Activated gamma-delta T cell (primary cell): ENCODE results near the gene SLC4A8.

ENCODE experiments used
- DNase-seq: peaks from one replicate; lab custom pipeline; 2025; lab: John Stamatoyannopoulos, UW
- total RNA-seq, 2 donors: gene quantifications; one replicate each; lab custom pipeline; 2026; lab: John Stamatoyannopoulos, UW

The SLC4A8 gene
- 9.1 to 12.0 reads per million in 2 donors for total RNA-seq

DNA sequence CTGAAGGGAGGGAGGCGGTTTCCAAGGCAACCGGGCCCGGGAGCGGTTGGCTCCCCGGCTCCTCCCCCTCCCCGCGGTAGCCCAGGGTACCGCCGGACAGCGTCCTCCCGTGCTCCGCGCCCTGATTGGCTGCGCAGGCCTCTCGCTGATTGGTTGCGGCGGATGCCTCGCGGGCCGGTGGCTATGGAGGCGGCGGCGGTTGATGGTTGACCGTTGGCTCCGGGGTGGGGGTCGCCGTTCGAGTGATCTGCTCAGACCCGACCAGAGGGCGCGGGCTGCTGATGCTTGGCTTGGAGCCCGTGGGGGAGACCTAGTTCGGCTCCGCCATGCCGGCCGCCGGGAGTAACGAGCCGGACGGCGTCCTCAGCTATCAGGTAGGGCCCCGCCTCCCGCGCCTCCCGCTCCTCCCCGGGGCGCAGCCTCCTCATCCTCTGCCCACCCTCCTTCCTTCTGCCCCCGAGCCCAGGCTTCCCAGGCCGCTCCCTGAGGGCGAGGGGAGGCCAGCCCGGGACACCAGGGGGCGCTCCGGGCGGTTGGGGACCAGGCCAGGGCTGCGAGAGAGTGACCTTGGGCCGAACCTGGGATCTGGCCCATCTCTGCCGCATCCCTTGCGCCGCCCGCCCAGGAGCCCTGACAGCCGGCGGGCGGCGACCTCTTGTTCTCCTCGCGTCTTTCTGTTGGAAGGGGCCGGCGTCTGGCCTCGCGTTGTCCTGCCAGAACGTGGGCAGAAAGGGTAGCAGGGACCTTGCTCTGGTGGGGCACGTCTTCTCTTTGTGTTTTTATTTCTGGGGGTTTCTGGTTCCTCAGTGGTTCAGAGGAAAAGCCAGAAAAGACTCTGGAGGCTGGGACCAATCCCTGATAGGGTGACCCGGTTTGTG is at the start of gene SLC4A8:
SLC4A8 (plus strand) TSS at position 170 of the 878 bp plus-strand sequence; CDS start at position 327, 157 bp downstream.
- DNase-seq: peak; percentile 66

DNA sequence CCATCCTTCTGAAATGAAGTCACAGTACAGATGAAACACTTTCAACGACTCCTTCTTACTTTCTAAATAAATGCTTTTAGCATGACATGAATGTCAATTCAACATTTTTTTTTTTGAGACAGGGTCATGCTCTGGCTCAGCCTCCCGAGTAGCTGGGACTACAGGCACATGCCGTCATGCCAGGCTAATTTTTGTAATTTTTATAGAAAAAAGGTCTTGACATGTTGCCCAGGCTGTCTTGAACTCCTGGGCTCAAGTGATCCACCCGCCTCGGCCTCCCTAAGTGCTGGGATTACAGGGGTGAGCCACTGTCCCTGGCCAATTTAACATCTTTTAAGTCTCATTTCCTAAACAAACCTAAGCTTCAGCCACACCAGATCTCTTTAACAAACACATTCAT is 49.8 kb upstream of the SLC4A8 start:
- no peak for DNase-seq

DNA sequence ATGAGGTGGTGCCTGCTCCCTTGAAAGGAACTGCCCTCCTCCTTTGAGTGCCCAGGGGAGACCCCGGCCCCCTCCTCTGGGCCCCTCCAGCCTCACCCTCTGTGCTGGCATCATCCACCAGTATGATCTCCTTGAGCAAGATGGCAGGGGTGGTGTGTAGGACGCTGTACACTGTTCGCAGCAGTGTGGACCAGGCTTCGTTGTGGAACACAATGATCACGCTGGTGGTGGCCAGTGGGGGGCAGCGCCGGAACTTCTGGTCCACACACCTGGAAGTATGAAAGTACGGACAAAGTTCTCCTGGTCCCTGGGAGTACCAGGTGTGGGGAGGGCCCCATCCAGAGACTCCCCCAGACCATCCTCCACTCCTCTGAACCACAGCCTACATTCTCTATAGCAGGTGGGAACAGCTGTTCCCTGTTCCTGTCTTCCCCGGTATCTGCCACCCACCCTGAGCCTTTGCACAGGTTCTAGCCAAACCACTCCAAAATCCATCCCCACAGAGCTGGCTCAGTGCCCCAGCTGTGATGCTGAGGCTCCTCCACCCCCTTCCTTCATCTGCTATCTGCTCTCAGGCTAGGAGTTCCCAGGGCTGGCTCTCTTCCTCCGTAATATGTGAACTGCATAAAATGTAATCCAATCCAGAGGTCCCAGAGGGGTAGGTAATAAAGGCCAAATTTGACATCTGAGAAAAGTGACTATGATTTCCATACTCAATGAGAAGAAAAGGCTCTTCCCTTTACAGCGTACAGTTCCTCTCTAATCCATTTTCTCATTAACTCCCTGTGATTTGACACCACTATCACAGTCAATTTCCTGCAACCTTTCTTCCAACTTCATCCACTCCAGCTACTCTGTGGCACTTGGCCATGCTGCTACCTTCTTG is 47.3 kb upstream of the SLC4A8 start:
- DNase-seq: no peak

DNA sequence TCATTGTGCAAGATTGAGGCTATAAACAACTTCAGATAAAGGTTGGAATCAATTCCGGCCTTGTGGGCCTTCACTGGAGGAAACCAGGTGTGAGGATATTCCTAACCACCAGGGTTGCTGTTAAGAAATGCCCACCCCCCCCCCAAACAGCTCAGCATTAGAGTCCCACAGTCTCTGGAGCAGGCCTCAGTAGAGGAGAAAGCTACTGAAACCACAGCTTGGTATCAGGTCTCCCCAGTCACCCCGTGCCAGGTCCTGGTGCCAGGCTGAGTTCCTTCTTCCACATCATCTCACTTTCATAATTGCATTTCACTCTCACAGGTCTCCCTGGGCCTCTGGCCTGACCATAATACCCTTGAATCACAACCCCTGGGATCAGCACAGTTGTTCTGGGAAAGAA is 45.9 kb upstream of the SLC4A8 start:
- DNase-seq: no peak

GRCh38 chr12:51379571-51379970 is 45.1 kb upstream of the SLC4A8 start:
- no peak for DNase-seq

DNA sequence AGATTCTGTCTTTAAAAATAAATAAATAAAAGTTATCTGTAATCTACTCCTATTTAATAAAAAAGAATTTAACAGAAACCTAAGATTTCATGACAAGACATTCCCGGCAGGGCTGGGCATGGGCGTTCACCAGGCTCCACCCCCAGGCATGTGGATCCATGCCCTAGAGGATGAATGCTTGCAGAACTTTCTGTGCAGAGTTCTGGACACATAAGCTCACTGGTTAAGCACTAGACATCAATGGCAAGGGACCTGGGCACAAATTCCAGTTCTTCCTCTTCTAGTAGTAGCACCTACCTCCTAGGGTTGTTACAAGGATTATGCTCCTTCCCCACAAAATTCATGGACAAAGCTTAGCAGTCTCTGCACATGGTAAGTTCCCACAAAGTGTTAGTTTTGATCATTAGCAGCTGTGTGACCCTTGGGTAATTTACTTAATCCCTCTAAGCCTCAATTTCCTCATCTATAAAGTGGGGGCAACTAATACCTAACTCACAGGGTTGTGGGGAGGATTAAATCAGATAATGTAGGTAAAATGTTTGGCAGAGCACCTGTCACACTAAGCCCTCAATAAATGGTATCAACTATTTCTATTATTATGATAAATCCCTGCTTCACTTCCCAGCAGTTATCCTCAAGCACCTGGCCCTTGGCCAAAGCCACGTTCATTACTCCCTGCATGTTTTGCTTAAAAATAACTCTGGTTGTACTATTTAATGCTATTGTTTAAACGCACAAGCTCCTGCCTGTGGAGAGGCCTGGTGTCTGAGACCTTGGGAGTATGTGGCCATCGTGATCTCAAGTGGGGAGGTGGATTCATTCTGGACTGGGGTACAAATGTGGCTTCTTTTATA is 43.2 kb upstream of the SLC4A8 start:
- no peak for DNase-seq

GRCh38 chr12:51382173-51382572 is 42.5 kb upstream of the SLC4A8 start:
- no peak for DNase-seq

DNA sequence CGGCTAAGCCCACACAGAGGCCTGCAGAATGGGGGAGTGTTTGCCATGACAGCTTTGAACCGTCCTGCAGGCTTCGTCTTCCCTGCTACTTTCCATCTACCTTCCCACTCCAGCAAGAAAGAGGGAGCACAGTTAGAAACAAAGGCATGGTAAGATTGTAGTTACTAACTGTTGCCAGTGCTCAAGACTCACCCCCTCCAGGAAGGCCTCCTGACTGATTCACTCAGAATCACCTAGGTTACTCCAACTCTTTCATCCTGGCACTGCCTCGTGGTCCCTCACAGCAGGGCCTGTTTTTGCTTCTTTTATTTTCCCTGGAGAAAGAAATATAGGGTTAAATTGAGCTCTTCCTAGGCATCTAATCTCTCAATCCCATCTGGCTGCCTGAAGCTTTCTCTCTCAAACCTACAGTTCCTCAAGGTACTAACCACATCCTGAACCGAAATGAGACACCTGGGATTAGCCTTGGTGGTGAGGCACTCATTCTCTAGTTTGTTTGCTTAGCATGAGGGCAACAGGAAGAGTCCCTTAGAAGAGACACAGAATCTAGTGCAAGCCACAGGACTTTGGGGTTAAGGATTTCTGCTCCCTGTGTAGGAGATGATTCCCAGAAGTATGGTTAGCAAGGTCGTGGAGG is 41.2 kb upstream of the SLC4A8 start:
- no peak for DNase-seq

DNA sequence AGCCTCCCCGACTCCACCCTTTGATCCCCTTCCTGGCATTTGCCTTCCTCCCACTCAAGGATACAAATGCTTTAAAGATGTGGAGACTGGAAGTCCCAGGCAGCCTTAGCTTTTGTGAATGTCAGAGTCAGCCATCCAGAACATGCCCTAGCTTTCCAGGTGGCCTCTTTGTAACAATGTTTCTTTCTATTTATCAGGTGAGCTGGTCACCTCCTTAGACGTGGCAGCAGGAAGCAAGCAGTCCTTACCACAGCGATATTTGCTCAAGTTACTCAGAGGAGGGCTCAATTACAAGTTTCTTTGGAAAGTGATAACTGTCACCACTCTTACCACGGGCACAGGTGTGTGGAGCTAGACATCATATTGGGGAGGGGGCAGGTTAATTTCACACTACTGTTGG is 38.3 kb upstream of the SLC4A8 start:
- no peak for DNase-seq

GRCh38 chr12:51388069-51388799 is 36.4 kb upstream of the SLC4A8 start:
- DNase-seq: no peak

DNA sequence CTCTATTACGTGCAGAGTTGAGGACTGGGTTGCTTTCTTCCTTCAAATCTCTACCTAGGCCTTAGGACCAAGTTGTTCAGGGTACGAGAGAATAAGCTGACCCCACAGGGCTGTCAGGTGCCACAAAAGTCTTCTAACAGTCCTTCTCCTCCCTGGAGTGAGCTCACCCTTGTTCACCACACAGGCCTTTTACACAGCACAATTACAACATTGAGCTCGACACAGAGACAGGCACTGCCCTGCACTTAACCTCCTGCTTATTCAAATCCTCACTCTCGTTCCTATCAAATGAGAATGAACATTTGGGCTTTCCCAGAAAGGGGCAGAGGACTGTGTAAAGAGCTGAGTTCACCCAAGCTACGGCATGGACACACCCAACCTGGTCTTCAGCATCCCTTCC is 35.8 kb upstream of the SLC4A8 start:
- no peak for DNase-seq

- DNase-seq: no peak
Measured at GRCh38 chr12:51389302-51389999, 35.2 kb upstream of the SLC4A8 start.

GRCh38 chr12:51390457-51390856 is 34.2 kb upstream of the SLC4A8 start:
- DNase-seq: no peak

DNA sequence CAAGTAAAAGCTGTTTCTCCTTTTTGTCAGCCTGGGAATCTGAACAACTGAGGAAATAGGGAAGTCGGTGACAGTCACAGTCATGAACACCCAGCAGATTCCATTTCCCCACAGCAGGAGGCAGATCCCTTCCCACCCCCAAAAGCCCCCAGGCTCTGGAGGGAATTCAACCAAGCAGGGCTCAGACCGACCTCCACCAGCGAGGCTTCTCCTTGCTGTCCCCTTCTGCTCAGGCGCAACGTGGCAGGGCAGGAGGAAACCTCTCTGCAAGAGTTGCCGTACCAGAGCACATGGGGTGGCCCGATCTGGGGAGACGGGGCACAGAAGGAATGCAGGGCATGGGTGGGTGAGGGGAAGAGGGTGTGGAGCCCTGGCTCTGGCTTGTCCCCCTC is 33.7 kb upstream of the SLC4A8 start:
- DNase-seq: no peak

DNA sequence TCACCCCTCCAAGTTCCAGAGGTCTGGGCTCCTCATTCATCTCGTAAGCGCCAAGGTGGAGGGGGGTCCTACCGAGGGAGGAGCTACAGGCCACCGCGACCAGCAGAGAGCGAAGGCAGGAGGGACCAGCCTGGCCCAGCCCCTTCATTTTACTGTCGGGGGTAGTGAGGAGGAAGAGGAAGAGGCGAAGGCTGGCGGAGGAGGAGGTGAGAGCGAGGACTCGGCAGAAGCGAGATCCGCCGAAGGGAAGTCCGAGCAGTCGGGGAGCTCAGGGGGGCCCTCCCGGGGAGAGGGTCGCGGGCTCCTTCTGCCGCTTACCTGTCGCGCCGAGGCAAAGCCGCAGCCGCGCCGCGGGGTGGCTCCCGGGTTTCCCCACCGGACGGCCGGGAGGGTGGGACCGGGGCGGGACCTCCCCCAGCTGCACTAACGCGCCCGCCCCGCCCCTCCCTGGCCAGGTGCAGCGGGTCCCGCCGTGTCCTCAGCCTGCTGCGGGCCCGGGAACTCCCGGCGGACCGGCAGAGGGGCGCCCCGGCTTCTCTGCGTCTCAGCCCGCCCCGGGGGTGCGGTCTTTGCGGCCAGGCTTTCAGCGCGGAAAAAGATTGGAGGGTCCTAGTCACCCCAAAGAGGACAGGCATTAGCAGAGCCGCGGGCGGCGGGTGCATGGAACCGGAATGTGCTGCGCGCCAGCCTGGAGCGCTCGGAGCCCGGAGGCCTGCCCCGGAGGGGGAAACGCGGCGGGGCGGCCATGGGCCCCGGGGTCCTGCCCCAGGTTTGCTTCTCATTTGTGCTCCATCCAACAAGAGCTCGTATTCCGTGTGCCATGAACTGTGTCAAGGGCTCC is 33.1 kb upstream of the SLC4A8 start, which contains the start of gene GALNT6:
GALNT6 (minus strand) TSS at position 124 of the 841 bp plus-strand sequence. CDS start 11,625 bp downstream, outside the sequence.
- DNase-seq: peak; percentile 68

DNA sequence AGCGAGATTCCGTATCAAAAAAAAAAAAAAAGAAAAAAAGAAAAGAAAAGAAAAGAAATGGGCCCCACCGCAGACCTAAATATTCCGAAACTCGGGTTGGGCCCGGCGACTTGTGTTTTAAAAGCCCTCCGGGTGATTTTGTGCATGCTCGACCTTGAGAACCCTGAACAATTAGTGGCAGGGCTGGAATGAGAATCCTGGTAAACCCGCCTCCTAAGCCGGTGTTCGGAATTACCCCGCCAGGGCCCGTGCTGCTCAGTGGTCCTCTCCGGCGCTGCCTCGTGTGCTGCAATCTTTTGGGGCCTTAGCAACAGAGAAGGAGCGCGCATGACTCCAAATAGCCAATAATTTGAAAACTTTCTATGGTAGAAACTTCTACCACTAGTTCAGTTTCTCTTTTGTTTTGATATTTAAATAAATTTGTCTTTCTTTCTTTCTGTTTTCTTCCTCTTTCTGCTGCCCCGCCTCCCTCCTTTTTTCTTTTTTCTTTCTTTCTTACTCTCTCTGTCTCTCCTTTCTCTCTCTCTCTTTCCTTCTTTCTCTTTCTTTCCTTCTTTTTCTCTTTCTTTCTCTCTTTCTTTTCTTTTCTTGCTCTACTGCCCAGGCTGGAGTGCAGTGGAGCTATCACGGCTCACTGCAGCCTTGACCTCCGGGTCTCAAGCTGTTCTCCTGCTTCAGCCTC is 31.9 kb upstream of the SLC4A8 start:
- DNase-seq: no peak

- DNase-seq: no peak
Measured at GRCh38 chr12:51393676-51394545, 30.7 kb upstream of the SLC4A8 start.
